Measurements from ENCODE around the gene RASSF4. TPM values are rescaled to one million over a fixed set of nuclear protein-coding genes. Genes with fewer than 3 reads are reported as not detected.

RASSF4 gene
- total RNA-seq, 1 donor from 2014 or later = 122 TPM

GRCh38 chr10:44974628-44975430 lies 15.2 kb downstream of the RASSF4 start:
- peak; percentile 88 for DNase-seq (ENCODE audit: low spot score)

GRCh38 chr10:44975431-44976331 lies 16.1 kb downstream of the RASSF4 start:
- peak; percentile 86 for DNase-seq (ENCODE audit: low spot score)

GRCh38 chr10:44976352-44977198 lies 17.0 kb downstream of the RASSF4 start:
- DNase-seq (ENCODE audit: low spot score) = peak; percentile 88

- DNase-seq (ENCODE audit: low spot score) = peak; percentile 88
Observed at GRCh38 chr10:44977287-44978212, 17.9 kb downstream of the RASSF4 start.

GRCh38 chr10:44978213-44978569 lies 18.6 kb downstream of the RASSF4 start:
- DNase-seq (ENCODE audit: low spot score) = no peak

- DNase-seq (ENCODE audit: low spot score) = peak; percentile 92
Observed at GRCh38 chr10:44978570-44979280, 19.1 kb downstream of the RASSF4 start, which contains the start of gene DEPP1. DEPP1 (minus strand) TSS chr10:44978809; CDS start chr10:44978030, 779 bp downstream.

- peak; percentile 78 for DNase-seq (ENCODE audit: low spot score)
Observed at GRCh38 chr10:44979281-44980191, 19.9 kb downstream of the RASSF4 start.

GRCh38 chr10:44980309-44981171 lies 20.9 kb downstream of the RASSF4 start:
- DNase-seq (ENCODE audit: low spot score) = peak; percentile 78

GRCh38 chr10:44981172-44982113 lies 21.8 kb downstream of the RASSF4 start:
- peak; percentile 85 for DNase-seq (ENCODE audit: low spot score)

GRCh38 chr10:44982114-44982460 lies 22.5 kb downstream of the RASSF4 start:
- DNase-seq (ENCODE audit: low spot score) = peak; percentile 89

GRCh38 chr10:44982496-44982895 lies 22.9 kb downstream of the RASSF4 start:
- peak; percentile 81 for DNase-seq (ENCODE audit: low spot score)

- DNase-seq (ENCODE audit: low spot score) = no peak
Observed at GRCh38 chr10:44983066-44983894, 23.7 kb downstream of the RASSF4 start.

GRCh38 chr10:44983895-44984278 lies 24.3 kb downstream of the RASSF4 start:
- DNase-seq (ENCODE audit: low spot score) = peak; percentile 86

GRCh38 chr10:44984671-44985101 lies 25.1 kb downstream of the RASSF4 start:
- DNase-seq (ENCODE audit: low spot score) = no peak

- DNase-seq (ENCODE audit: low spot score) = no peak
Observed at GRCh38 chr10:44985175-44985681, 25.6 kb downstream of the RASSF4 start.
